Panc1 (cell line): Measurements from ENCODE around the gene FBXO31.

Experiments used
- POLR2AphosphoS5 ChIP-seq: IDR thresholded peaks from 2 replicates; pipeline ENCODE4 v1.6.1; 2012; ENCODE audit warnings: mild to moderate bottlenecking, low read depth, low read length, moderate library complexity
- SIN3A ChIP-seq: IDR thresholded peaks from 2 replicates; pipeline ENCODE4 v1.6.1; 2012; ENCODE audit warnings: low read depth, mild to moderate bottlenecking, low read length, moderate library complexity, borderline replicate concordance; ENCODE audit not compliant: insufficient read depth
- TCF7L2 ChIP-seq: IDR thresholded peaks from 2 replicates; pipeline ENCODE4 v1.6.1; 2011; ENCODE audit warnings: mild to moderate bottlenecking, low read depth, low read length, inconsistent platforms
- TF ChIP-seq, protein P1 (sequence below): fragments of 450-650 bp; IDR thresholded peaks from 2 replicates; pipeline ENCODE4 v1.5.1; 2017; ENCODE audit warnings: mild to moderate bottlenecking
- TF ChIP-seq, protein P2 (sequence below), 2 experiments: IDR thresholded peaks; 2 replicates each; pipeline ENCODE4 v1.6.1; 2011 to 2012; ENCODE audit warnings: low read depth in 2 of 2, control low read depth in 1 of 2, low read length in 1 of 2, mild to moderate bottlenecking in 1 of 2, moderate library complexity in 1 of 2; ENCODE audit not compliant: insufficient read depth in 1 of 2

DNA sequence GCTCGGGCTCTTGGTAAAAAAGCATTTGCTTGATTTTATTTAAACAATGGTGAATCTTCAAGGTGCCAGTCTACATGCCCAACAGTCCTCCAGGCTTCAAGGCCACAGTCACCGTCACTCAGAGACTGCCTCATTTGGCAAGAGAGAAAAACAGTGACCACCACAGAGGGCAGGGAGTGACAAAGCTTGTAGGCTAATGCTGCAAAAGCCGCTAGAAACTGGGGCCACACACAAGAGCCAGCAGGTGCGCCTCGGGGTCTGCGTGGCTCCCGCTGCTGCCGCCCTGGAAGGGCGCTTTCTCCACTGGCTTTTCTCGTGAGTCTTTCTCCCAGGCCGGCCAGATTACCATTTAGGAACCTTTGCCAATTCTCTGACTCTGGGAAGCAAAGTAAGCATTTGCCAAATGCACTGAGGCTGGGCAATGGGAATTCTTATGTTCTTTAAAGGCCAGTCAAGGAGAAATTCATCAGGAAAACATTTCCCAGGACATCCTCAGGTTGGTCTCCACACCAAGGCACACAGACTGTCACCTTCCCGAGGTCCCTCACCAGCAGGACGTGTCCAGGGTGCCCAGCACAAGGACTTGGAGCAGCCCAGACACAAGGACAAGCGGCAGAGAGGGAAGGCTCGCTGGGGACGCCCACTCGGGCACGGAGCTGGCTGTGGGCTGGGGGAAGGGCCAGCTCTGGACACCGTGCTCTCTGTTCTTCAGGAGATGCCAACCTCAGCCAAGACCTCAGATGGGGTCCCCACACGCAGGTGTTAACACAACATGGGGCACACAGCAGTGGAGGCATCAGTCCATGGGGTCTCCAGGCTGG is 53.9 kb downstream of the FBXO31 start:
- TF ChIP-seq, protein P1, sequence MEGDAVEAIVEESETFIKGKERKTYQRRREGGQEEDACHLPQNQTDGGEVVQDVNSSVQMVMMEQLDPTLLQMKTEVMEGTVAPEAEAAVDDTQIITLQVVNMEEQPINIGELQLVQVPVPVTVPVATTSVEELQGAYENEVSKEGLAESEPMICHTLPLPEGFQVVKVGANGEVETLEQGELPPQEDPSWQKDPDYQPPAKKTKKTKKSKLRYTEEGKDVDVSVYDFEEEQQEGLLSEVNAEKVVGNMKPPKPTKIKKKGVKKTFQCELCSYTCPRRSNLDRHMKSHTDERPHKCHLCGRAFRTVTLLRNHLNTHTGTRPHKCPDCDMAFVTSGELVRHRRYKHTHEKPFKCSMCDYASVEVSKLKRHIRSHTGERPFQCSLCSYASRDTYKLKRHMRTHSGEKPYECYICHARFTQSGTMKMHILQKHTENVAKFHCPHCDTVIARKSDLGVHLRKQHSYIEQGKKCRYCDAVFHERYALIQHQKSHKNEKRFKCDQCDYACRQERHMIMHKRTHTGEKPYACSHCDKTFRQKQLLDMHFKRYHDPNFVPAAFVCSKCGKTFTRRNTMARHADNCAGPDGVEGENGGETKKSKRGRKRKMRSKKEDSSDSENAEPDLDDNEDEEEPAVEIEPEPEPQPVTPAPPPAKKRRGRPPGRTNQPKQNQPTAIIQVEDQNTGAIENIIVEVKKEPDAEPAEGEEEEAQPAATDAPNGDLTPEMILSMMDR, result no peak
- TF ChIP-seq POLR2AphosphoS5 (no peak), TCF7L2 (no peak), SIN3A (no peak)
- TF ChIP-seq, protein P2, sequence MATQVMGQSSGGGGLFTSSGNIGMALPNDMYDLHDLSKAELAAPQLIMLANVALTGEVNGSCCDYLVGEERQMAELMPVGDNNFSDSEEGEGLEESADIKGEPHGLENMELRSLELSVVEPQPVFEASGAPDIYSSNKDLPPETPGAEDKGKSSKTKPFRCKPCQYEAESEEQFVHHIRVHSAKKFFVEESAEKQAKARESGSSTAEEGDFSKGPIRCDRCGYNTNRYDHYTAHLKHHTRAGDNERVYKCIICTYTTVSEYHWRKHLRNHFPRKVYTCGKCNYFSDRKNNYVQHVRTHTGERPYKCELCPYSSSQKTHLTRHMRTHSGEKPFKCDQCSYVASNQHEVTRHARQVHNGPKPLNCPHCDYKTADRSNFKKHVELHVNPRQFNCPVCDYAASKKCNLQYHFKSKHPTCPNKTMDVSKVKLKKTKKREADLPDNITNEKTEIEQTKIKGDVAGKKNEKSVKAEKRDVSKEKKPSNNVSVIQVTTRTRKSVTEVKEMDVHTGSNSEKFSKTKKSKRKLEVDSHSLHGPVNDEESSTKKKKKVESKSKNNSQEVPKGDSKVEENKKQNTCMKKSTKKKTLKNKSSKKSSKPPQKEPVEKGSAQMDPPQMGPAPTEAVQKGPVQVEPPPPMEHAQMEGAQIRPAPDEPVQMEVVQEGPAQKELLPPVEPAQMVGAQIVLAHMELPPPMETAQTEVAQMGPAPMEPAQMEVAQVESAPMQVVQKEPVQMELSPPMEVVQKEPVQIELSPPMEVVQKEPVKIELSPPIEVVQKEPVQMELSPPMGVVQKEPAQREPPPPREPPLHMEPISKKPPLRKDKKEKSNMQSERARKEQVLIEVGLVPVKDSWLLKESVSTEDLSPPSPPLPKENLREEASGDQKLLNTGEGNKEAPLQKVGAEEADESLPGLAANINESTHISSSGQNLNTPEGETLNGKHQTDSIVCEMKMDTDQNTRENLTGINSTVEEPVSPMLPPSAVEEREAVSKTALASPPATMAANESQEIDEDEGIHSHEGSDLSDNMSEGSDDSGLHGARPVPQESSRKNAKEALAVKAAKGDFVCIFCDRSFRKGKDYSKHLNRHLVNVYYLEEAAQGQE (IDR thresholded peaks at IDR 0.05; ENCODE audit: insufficient read depth in 1 of 2, low read depth in 2 of 2, low read length in 1 of 2), result no peak
